Esophagus squamous epithelium (tissue), 4 donors: ENCODE measurements around the gene ANGEL1.

Source experiments
- CTCF ChIP-seq, 6 experiments: fragments of 450-650 bp in 4 of 6; fragments of 200-600 bp in 2 of 6; sonication (generic) in 2 of 6; IDR thresholded peaks; one replicate each; pipeline ENCODE4 v1.5.1; 2016 to 2019; ENCODE audit warnings: antibody characterized with exemption in 6 of 6, mild to moderate bottlenecking in 4 of 6, moderate library complexity in 4 of 6
- POLR2A ChIP-seq, 4 donors: fragments of 450-650 bp; IDR thresholded peaks; one replicate each; pipeline ENCODE4 v1.6.1; 2017; ENCODE audit warnings: antibody characterized with exemption in 4 of 4, mild to moderate bottlenecking in 4 of 4, moderate library complexity in 3 of 4

GRCh38 chr14:76754586-76754985 is 58.1 kb downstream of the ANGEL1 start:
- TF ChIP-seq CTCF (IDR thresholded peaks at IDR 0.05) (no peak), POLR2A (IDR thresholded peaks at IDR 0.05) (no peak)
